ENCODE data around the gene TMEM63A.
A peak's percentile ranks its signal among the peaks of the same experiment; 100 is the strongest.
"Not testable (repeated sequence)": the region's sequence is repeated elsewhere in the genome, so short reads cannot be mapped to it uniquely, and the experiment has no call there.

The TMEM63A gene

DNA sequence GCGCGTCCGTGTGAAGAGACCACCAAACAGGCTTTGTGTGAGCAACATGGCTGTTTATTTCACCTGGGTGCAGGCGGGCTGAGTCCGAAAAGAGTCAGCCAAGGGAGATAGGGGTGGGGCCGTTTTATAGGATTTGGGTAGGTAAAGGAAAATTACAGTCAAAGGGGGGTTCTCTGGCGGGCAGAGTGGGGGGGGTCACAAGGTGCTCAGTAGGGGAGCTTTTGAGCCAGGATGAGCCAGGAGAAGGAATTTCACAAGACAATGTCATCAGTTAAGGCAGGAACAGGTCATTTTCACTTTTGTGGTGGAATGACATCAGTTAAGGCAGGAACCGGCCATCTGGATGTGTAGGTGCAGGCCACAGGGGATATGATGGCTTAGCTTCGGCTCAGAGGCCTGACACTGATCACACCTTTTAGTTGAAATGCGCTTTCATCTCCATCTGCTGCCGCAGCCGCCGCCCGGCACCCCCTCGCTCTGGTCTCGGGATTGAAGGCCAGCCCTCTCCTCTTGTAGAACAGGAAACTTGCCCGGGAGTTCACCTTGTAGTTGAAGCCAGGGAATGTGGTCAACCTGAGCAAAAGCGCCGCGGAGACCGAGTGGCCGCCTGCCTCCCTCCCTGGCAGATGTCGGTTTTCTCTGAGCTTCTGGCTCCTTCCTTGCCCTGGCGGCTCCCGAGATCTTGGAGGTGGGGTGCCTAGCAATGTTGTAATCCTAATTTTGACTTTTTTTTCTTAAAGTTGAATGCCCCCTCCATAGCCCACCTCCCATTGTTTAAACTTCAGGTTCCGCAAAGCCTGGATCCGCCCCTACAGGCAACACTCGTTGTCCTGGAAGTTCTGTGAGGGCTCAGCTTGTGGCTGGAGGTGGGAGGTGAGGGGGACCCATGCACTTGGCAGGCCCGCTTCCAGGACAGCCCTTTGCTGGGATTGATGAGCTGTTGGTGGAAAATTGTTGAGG, 71.3 kb downstream of the TMEM63A start:
- H3K4me2 ChIP-seq (ENCODE audit: low read length) = peak overlapping the region; percentile 89
- not testable (repeated sequence) for H2AK5ac ChIP-seq (ENCODE audit: low read length); H2BK12ac ChIP-seq (ENCODE audit: low read length); H3K27me3 ChIP-seq (ENCODE audit: insufficient read depth, low read length); H3K9me3 ChIP-seq (ENCODE audit: insufficient read depth, low read depth, low read length); H3K4ac ChIP-seq (ENCODE audit: low read depth, low read length); H2BK5ac ChIP-seq (ENCODE audit: low read depth, low read length, poor library complexity); H3K79me2 ChIP-seq (ENCODE audit: control insufficient read depth, insufficient read depth, low read length, poor library complexity); H3K79me1 ChIP-seq (ENCODE audit: low read length); H3K23ac ChIP-seq (ENCODE audit: low read length); H3K36me3 ChIP-seq (ENCODE audit: control insufficient read depth in 1 of 2, insufficient read depth in 2 of 2, low read length in 2 of 2)
- peak overlapping the region; percentile 92 for H3K18ac ChIP-seq (ENCODE audit: low read length)
- no CpG with 5 or more reads among the region's 29 CpGs for WGBS (ENCODE audit: extremely low coverage, insufficient coverage, insufficient read length)
- peak overlapping the region; percentile 34 for H4K12ac ChIP-seq (ENCODE audit: low read depth, low read length)
- DNase-seq = peak; percentile 12 to 50
- H3K14ac ChIP-seq (ENCODE audit: low read length) = peak overlapping the region; percentile 77
- H2AFZ ChIP-seq (ENCODE audit: insufficient read depth, low read length, poor library complexity) = peak overlapping the region; percentile 61
- peak overlapping the region; percentile 26 for H2BK120ac ChIP-seq (ENCODE audit: insufficient read depth, low read length, poor library complexity)
- H3K4me3 ChIP-seq (ENCODE audit: low read depth, low read length) = peak overlapping the region; percentile 91
- H3K27ac ChIP-seq (ENCODE audit: low read depth, low read length) = peak overlapping the region; percentile 66
- peak overlapping the region; percentile 89 for H3K9ac ChIP-seq (ENCODE audit: low read length)
- peak overlapping the region; percentile 10 for H4K91ac ChIP-seq (ENCODE audit: low read depth, low read length)
- peak overlapping the region; percentile 48 for H4K8ac ChIP-seq (ENCODE audit: low read depth, low read length)
- H3K4me1 ChIP-seq (ENCODE audit: control insufficient read depth in 1 of 2, insufficient read depth in 2 of 2, low read length in 2 of 2) = peaks cover 6 to 21% of the 10 kb centered on the region in 2 experiments

DNA sequence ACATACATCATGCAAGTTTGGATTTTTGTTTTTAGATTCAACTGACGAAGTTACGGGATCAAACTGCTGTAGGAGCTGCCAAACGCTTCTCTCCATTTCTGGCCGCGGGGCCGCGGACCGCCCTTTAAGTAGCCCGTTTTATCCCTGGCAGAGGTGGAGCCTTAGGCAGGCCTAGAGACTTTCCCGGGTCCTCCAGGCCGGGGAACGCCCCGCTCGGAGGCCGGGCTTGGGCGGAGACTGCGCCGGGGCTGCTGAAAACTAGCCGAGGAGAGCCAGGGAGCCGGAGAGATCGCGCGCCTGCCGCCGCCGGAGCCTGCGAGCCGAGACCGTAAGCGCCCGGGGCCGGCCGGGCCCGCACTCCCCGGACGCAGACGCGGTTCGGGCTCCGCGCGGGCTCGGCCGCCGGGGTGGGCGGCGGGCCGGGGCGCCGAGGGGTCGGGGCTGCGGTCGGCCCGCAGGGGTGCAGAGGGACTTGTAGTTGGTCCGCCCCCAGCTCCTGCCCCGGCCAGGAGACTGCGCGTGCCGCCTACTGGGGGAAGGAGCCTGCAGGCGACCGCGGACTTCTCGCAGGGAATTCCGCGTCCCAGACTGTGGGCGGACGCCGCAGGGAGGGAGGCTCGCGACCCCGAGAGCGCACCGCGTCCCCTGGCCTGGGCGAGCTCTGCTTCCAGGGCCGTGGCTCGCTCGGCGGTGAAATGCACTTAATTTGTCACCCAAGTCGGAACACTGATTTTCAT, 72.2 kb downstream of the TMEM63A start, which contains the start of gene EPHX1:
TSS of gene EPHX1 (plus strand) at position 283 of the 737 bp plus-strand sequence. CDS start 18,606 bp downstream, outside the sequence.
- Histone ChIP-seq H3K9ac (ENCODE audit: low read length) (peak within 1 kb of the TSS; percentile 89), H3K23ac (ENCODE audit: low read length) (no peak within 1 kb of the TSS), H3K27ac (ENCODE audit: low read depth, low read length) (peak within 1 kb of the TSS; percentile 66), H3K36me3 (ENCODE audit: control insufficient read depth in 1 of 2, insufficient read depth in 2 of 2, low read length in 2 of 2) (no peaks in the 10 kb centered on the region), H2BK5ac (ENCODE audit: low read depth, low read length, poor library complexity) (peak within 1 kb of the TSS; percentile 12), H2BK120ac (ENCODE audit: insufficient read depth, low read length, poor library complexity) (peak within 1 kb of the TSS; percentile 26), H2BK12ac (ENCODE audit: low read length) (no peak within 1 kb of the TSS), H3K14ac (ENCODE audit: low read length) (peak within 1 kb of the TSS; percentile 77), H3K27me3 (ENCODE audit: insufficient read depth, low read length) (no peaks in the 10 kb centered on the region), H3K79me2 (ENCODE audit: control insufficient read depth, insufficient read depth, low read length, poor library complexity) (peaks cover 2% of the 10 kb centered on the region), H3K4me1 (ENCODE audit: control insufficient read depth in 1 of 2, insufficient read depth in 2 of 2, low read length in 2 of 2) (peaks cover 6 to 21% of the 10 kb centered on the region in 2 experiments), H2AK5ac (ENCODE audit: low read length) (no peak within 1 kb of the TSS), H3K4me3 (ENCODE audit: low read depth, low read length) (peak within 1 kb of the TSS; percentile 91), H3K4ac (ENCODE audit: low read depth, low read length) (no peak within 1 kb of the TSS), H3K18ac (ENCODE audit: low read length) (peak within 1 kb of the TSS; percentile 92), H3K9me3 (ENCODE audit: insufficient read depth, low read depth, low read length) (no peaks in the 10 kb centered on the region), H3K4me2 (ENCODE audit: low read length) (peak within 1 kb of the TSS; percentile 89), H4K12ac (ENCODE audit: low read depth, low read length) (peak within 1 kb of the TSS; percentile 34), H4K91ac (ENCODE audit: low read depth, low read length) (peak within 1 kb of the TSS; percentile 10), H2AFZ (ENCODE audit: insufficient read depth, low read length, poor library complexity) (peak within 1 kb of the TSS; percentile 61), H3K79me1 (ENCODE audit: low read length) (peaks cover 2% of the 10 kb centered on the region), H4K8ac (ENCODE audit: low read depth, low read length) (peak within 1 kb of the TSS; percentile 48)
- no CpG with 5 or more reads among the region's 80 CpGs for WGBS (ENCODE audit: extremely low coverage, insufficient coverage, insufficient read length)
- DNase-seq = peak; percentile 84 to 89

DNA sequence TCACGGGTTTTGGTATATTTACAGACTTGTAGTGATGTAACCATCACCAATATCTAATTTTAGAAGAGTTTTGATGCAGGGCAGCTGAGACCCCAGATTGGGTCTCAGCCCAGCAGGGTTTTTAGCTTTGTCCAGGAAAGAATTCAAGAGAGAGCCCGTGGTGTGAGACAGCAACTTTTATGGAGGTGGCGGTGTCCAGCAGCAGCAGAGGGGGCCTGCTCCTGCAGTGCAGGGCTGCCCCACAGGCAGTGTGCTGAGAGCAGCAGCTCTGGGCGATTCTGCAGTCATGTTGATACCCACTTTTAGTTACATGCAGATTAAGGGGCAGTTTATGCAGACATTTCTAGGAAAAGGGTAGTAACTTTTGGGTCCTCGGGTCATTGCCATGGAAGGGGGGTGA, 74.0 kb downstream of the TMEM63A start:
- H3K23ac ChIP-seq (ENCODE audit: low read length) = no peak overlapping the region
- H4K8ac ChIP-seq (ENCODE audit: low read depth, low read length) = no peak overlapping the region
- WGBS (ENCODE audit: extremely low coverage, insufficient coverage, insufficient read length) = no CpG with 5 or more reads among the region's 5 CpGs
- H3K9ac ChIP-seq (ENCODE audit: low read length) = no peak overlapping the region
- H3K27me3 ChIP-seq (ENCODE audit: insufficient read depth, low read length) = no peaks in the 10 kb centered on the region
- H3K4ac ChIP-seq (ENCODE audit: low read depth, low read length) = no peak overlapping the region
- H3K79me2 ChIP-seq (ENCODE audit: control insufficient read depth, insufficient read depth, low read length, poor library complexity) = peaks cover 2% of the 10 kb centered on the region
- H2AK5ac ChIP-seq (ENCODE audit: low read length) = no peak overlapping the region
- H2AFZ ChIP-seq (ENCODE audit: insufficient read depth, low read length, poor library complexity) = no peak overlapping the region
- H2BK5ac ChIP-seq (ENCODE audit: low read depth, low read length, poor library complexity) = no peak overlapping the region
- H2BK120ac ChIP-seq (ENCODE audit: insufficient read depth, low read length, poor library complexity) = no peak overlapping the region
- H3K9me3 ChIP-seq (ENCODE audit: insufficient read depth, low read depth, low read length) = no peaks in the 10 kb centered on the region
- peaks cover 6 to 15% of the 10 kb centered on the region in 2 experiments for H3K4me1 ChIP-seq (ENCODE audit: control insufficient read depth in 1 of 2, insufficient read depth in 2 of 2, low read length in 2 of 2)
- H3K36me3 ChIP-seq (ENCODE audit: control insufficient read depth in 1 of 2, insufficient read depth in 2 of 2, low read length in 2 of 2) = no peaks in the 10 kb centered on the region
- peaks cover 2% of the 10 kb centered on the region for H3K79me1 ChIP-seq (ENCODE audit: low read length)
- no peak overlapping the region for H3K4me2 ChIP-seq (ENCODE audit: low read length)
- H3K27ac ChIP-seq (ENCODE audit: low read depth, low read length) = no peak overlapping the region
- no peak overlapping the region for H3K14ac ChIP-seq (ENCODE audit: low read length)
- H4K91ac ChIP-seq (ENCODE audit: low read depth, low read length) = no peak overlapping the region
- no peak overlapping the region for H3K18ac ChIP-seq (ENCODE audit: low read length)
- no peak overlapping the region for H3K4me3 ChIP-seq (ENCODE audit: low read depth, low read length)
- no peak overlapping the region for H2BK12ac ChIP-seq (ENCODE audit: low read length)
- no peak for DNase-seq
- no peak overlapping the region for H4K12ac ChIP-seq (ENCODE audit: low read depth, low read length)

DNA sequence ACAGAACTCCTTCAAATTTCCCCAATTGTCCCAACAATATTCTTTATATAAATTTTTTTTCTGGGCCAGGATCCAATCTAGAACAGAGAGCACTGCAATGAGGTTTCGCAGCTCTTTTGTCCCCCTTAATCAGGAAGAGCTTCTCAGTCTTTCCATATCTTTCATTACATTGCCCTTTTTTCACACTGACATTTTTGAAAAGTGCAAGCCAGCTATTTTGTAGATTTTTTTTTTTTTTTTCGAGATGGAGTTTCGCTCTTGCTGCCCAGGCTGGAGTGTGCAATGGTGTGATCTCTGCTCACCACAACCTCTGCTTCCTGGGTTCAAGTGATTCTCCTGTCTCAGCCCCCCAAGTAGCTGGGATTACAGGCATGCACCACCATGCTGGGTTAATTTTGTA, 75.4 kb downstream of the TMEM63A start:
- H2AFZ ChIP-seq (ENCODE audit: insufficient read depth, low read length, poor library complexity); H3K4ac ChIP-seq (ENCODE audit: low read depth, low read length); H2BK120ac ChIP-seq (ENCODE audit: insufficient read depth, low read length, poor library complexity); H3K79me2 ChIP-seq (ENCODE audit: control insufficient read depth, insufficient read depth, low read length, poor library complexity); H3K4me3 ChIP-seq (ENCODE audit: low read depth, low read length); H2AK5ac ChIP-seq (ENCODE audit: low read length); H3K27me3 ChIP-seq (ENCODE audit: insufficient read depth, low read length); H4K12ac ChIP-seq (ENCODE audit: low read depth, low read length); H3K27ac ChIP-seq (ENCODE audit: low read depth, low read length); H3K18ac ChIP-seq (ENCODE audit: low read length); H2BK12ac ChIP-seq (ENCODE audit: low read length); H3K9ac ChIP-seq (ENCODE audit: low read length); H4K8ac ChIP-seq (ENCODE audit: low read depth, low read length); H3K9me3 ChIP-seq (ENCODE audit: insufficient read depth, low read depth, low read length); H3K36me3 ChIP-seq (ENCODE audit: control insufficient read depth in 1 of 2, insufficient read depth in 2 of 2, low read length in 2 of 2); H2BK5ac ChIP-seq (ENCODE audit: low read depth, low read length, poor library complexity); H3K4me2 ChIP-seq (ENCODE audit: low read length); H3K14ac ChIP-seq (ENCODE audit: low read length); H3K79me1 ChIP-seq (ENCODE audit: low read length); H3K23ac ChIP-seq (ENCODE audit: low read length); DNase-seq; H4K91ac ChIP-seq (ENCODE audit: low read depth, low read length): not testable (repeated sequence)
- H3K4me1 ChIP-seq (ENCODE audit: control insufficient read depth in 1 of 2, insufficient read depth in 2 of 2, low read length in 2 of 2) = peaks cover 6 to 12% of the 10 kb centered on the region in 2 experiments
- no CpG with 5 or more reads among the region's 3 CpGs for WGBS (ENCODE audit: extremely low coverage, insufficient coverage, insufficient read length)
